ENCODE measurements around the gene PKDCC. TPM values are rescaled to one million over a fixed set of nuclear protein-coding genes. Genes with fewer than 3 reads are reported as not detected.

The PKDCC gene
- total and polyA plus RNA-seq, 4 donors = 73.6 to 131 (median 103) TPM

- 19 to 21% methylated on average over 6 of the region's 6 CpGs for WGBS, 2 donors
Measured at GRCh38 chr2:42086500-42086953, 38.7 kb downstream of the PKDCC start.

GRCh38 chr2:42087137-42087856 is 39.5 kb downstream of the PKDCC start:
- ATAC-seq (ENCODE audit: insufficient read depth, low FRiP score) = no peak
- TF ChIP-seq CTCF (IDR thresholded peaks at IDR 0.05; ENCODE audit: control extremely low read depth, extremely low read depth) = no peak
- Histone ChIP-seq H3K4me1 (ENCODE audit: control insufficient read depth in 5 of 5, insufficient read depth in 5 of 5, low read length in 5 of 5) (peaks cover 0 to 12% (median 7%) of the 10 kb centered on the region in 5 donors), H3K27ac (ENCODE audit: low read depth in 1 of 2, low read length in 1 of 2) (no peak overlapping the region), H3K9ac (ENCODE audit: insufficient read depth in 1 of 2, low read length in 2 of 2) (no peak overlapping the region), H3K36me3 (ENCODE audit: control insufficient read depth in 4 of 4, insufficient read depth in 4 of 4, low read length in 4 of 4) (no peaks in the 10 kb centered on the region), H3K27me3 (ENCODE audit: control insufficient read depth in 3 of 3, insufficient read depth in 3 of 3, low read length in 2 of 3) (no peaks in the 10 kb centered on the region), H3K4me3 (no peak overlapping the region), H3K9me3 (ENCODE audit: control insufficient read depth in 4 of 4, insufficient read depth in 3 of 4, low read length in 3 of 4) (no peaks in the 10 kb centered on the region)
- DNase-seq = no peak
- 96 to 97% methylated on average over 3 of the region's 3 CpGs for WGBS, 2 donors

More at GRCh38 chr2:42086500-42086953, 38.7 kb downstream of the PKDCC start:
- Histone ChIP-seq H3K36me3 (ENCODE audit: control insufficient read depth in 4 of 4, insufficient read depth in 4 of 4, low read length in 4 of 4) (no peaks in the 10 kb centered on the region), H3K9me3 (ENCODE audit: control insufficient read depth in 4 of 4, insufficient read depth in 3 of 4, low read length in 3 of 4) (no peaks in the 10 kb centered on the region), H3K27ac (ENCODE audit: low read depth in 1 of 2, low read length in 1 of 2) (no peak overlapping the region), H3K27me3 (ENCODE audit: control insufficient read depth in 3 of 3, insufficient read depth in 3 of 3, low read length in 2 of 3) (no peaks in the 10 kb centered on the region), H3K9ac (ENCODE audit: insufficient read depth in 1 of 2, low read length in 2 of 2) (no peak overlapping the region), H3K4me3 (no peak overlapping the region), H3K4me1 (ENCODE audit: control insufficient read depth in 5 of 5, insufficient read depth in 5 of 5, low read length in 5 of 5) (peaks cover 0 to 12% (median 4%) of the 10 kb centered on the region in 5 donors)
- DNase-seq (peak; percentile 76 to 89 (median 88)), ATAC-seq (ENCODE audit: insufficient read depth, low FRiP score) (peak; percentile 34)
- peak; percentile 62 for TF ChIP-seq CTCF (IDR thresholded peaks at IDR 0.05; ENCODE audit: control extremely low read depth, extremely low read depth)

- Histone ChIP-seq H3K27me3 (ENCODE audit: control insufficient read depth in 3 of 3, insufficient read depth in 3 of 3, low read length in 2 of 3) (no peaks in the 10 kb centered on the region), H3K27ac (ENCODE audit: low read depth in 1 of 2, low read length in 1 of 2) (no peak overlapping the region), H3K9ac (ENCODE audit: insufficient read depth in 1 of 2, low read length in 2 of 2) (no peak overlapping the region), H3K4me3 (no peak overlapping the region), H3K9me3 (ENCODE audit: control insufficient read depth in 4 of 4, insufficient read depth in 3 of 4, low read length in 3 of 4) (no peaks in the 10 kb centered on the region), H3K4me1 (ENCODE audit: control insufficient read depth in 5 of 5, insufficient read depth in 5 of 5, low read length in 5 of 5) (peaks cover 0 to 12% (median 7%) of the 10 kb centered on the region in 5 donors), H3K36me3 (ENCODE audit: control insufficient read depth in 4 of 4, insufficient read depth in 4 of 4, low read length in 4 of 4) (no peaks in the 10 kb centered on the region)
- ATAC-seq (ENCODE audit: insufficient read depth, low FRiP score) (no peak), DNase-seq (no peak)
- TF ChIP-seq CTCF (IDR thresholded peaks at IDR 0.05; ENCODE audit: control extremely low read depth, extremely low read depth) = no peak
- 69 to 70% methylated on average over 2 of the region's 2 CpGs for WGBS, 2 donors
Measured at GRCh38 chr2:42087857-42088195, 40.0 kb downstream of the PKDCC start.
